Endothelial cell of umbilical vein (primary cell): ENCODE measurements around the gene NYAP1. TPM values are rescaled to one million over a fixed set of nuclear protein-coding genes. Genes with fewer than 3 reads are reported as not detected.

Experiments
- BruUV-seq: library from RNA; stranded (reverse); fragments of 400-500 nt; replicated peaks from 2 replicates; lab custom pipeline; 2021; lab: Mats Ljungman, UMichigan
- CTCF ChIA-PET: fragments of 300-600, 350-600 bp; sonication (Branson Sonifier 250); formaldehyde crosslinking; loops from one replicate; lab custom pipeline; 2021; ENCODE audit warnings: antibody characterized with exemption, inconsistent platforms; lab: Charles Lee
- POLR2A ChIA-PET: fragments of 300-600, 350-600 bp; sonication (Branson Sonifier 250); formaldehyde crosslinking; loops from one replicate; lab custom pipeline; 2021; ENCODE audit warnings: antibody characterized with exemption, inconsistent platforms; lab: Charles Lee
- DNase-seq: peaks from one replicate; pipeline ENCODE4 v3.0.0-alpha.2; 2011; ENCODE audit warnings: low read depth, low spot score
- FAIRE-seq: peaks from 2 replicates; lab custom pipeline; 2011; peaks lifted over from hg19 to GRCh38; lab: Jason Lieb, UNC
- H2AFZ ChIP-seq: 2 replicates; pipeline ENCODE4 v1.6.0; 2012; ENCODE audit warnings: low read depth, low read length, control low read depth, inconsistent platforms
- H3K27ac ChIP-seq: 2 replicates; pipeline ENCODE4 v1.5.1; 2011; ENCODE audit warnings: low read depth, mild to moderate bottlenecking, control low read depth, low read length, moderate library complexity; ENCODE audit not compliant: insufficient read depth
- H3K27me3 ChIP-seq, 2 experiments: 2 replicates each; pipeline versions ENCODE4 v1.6.0 to v1.6.1; 2011; ENCODE audit warnings: low read length in 2 of 2, mixed read lengths in 1 of 2; ENCODE audit not compliant: control insufficient read depth in 2 of 2, insufficient read depth in 2 of 2
- H3K36me3 ChIP-seq, 2 experiments: 2 replicates in 1 of 2; 3 replicates in 1 of 2; pipeline ENCODE4 v1.5.1; 2011; ENCODE audit warnings: low read length in 2 of 2, mild to moderate bottlenecking in 1 of 2, moderate library complexity in 1 of 2; ENCODE audit not compliant: control insufficient read depth in 2 of 2, insufficient read depth in 2 of 2; ENCODE audit errors: extremely low read depth in 1 of 2
- H3K4me1 ChIP-seq: 3 replicates; pipeline ENCODE4 v1.5.1; 2011; ENCODE audit warnings: mild to moderate bottlenecking, low read length; ENCODE audit not compliant: control insufficient read depth, insufficient read depth; ENCODE audit errors: extremely low read depth
- H3K4me2 ChIP-seq: 2 replicates; pipeline ENCODE4 v1.6.1; 2011; ENCODE audit warnings: low read length, control low read depth, mixed read lengths; ENCODE audit not compliant: insufficient read depth
- H3K4me3 ChIP-seq, 3 experiments: fragments of 200-600 bp in 1 of 3; sonication (generic), shearing (Covaris generic) in 1 of 3; replicated peaks in 1 of 3; 2 replicates each; pipeline ENCODE4 v1.5.1; 2011 to 2016; ENCODE audit warnings: control low read depth in 3 of 3, low read length in 3 of 3, mild to moderate bottlenecking in 2 of 3, inconsistent platforms in 1 of 3, low read depth in 1 of 3, moderate library complexity in 1 of 3; ENCODE audit not compliant: insufficient read depth in 1 of 3
- H3K79me2 ChIP-seq: 2 replicates; pipeline ENCODE4 v1.6.0; 2012; ENCODE audit warnings: low read length, inconsistent platforms; ENCODE audit not compliant: control insufficient read depth, insufficient read depth
- H3K9ac ChIP-seq: replicated peaks from 2 replicates; pipeline ENCODE3; 2011; ENCODE audit warnings: low read length, control low read depth; ENCODE audit not compliant: insufficient read depth; ENCODE audit errors: extremely low read depth
- H3K9me1 ChIP-seq: replicated peaks from 3 replicates; pipeline ENCODE4 v1.6.0; 2011; ENCODE audit warnings: mild to moderate bottlenecking, low read length; ENCODE audit not compliant: control insufficient read depth, insufficient read depth; ENCODE audit errors: extremely low read depth
- H3K9me3 ChIP-seq: replicated peaks from 2 replicates; pipeline ENCODE4 v1.5.1; 2012; ENCODE audit warnings: low read length, inconsistent platforms; ENCODE audit not compliant: control insufficient read depth, insufficient read depth
- H4K20me1 ChIP-seq: replicated peaks from 2 replicates; pipeline ENCODE3; 2011; ENCODE audit warnings: mild to moderate bottlenecking, low read length; ENCODE audit not compliant: control insufficient read depth, insufficient read depth; ENCODE audit errors: extremely low read depth
- FOS ChIP-seq: IDR thresholded peaks from 2 replicates; pipeline ENCODE4 v1.6.1; 2011; ENCODE audit warnings: mild to moderate bottlenecking, low read length, moderate library complexity, borderline replicate concordance; ENCODE audit not compliant: insufficient read depth
- GATA2 ChIP-seq: IDR thresholded peaks from 2 replicates; pipeline ENCODE4 v1.7.0; 2011; ENCODE audit warnings: low read depth, mild to moderate bottlenecking, moderate library complexity, mixed read lengths, low read length; ENCODE audit not compliant: insufficient read length, insufficient read depth
- JUN ChIP-seq: IDR thresholded peaks from 2 replicates; pipeline ENCODE4 v1.6.1; 2011; ENCODE audit warnings: borderline replicate concordance, low read depth; ENCODE audit not compliant: insufficient read length, insufficient read depth
- MAX ChIP-seq: IDR thresholded peaks from 2 replicates; pipeline ENCODE4 v1.6.1; 2011; ENCODE audit not compliant: insufficient read depth, insufficient read length
- POLR2AphosphoS5 ChIP-seq: IDR thresholded peaks from 2 replicates; pipeline ENCODE4 v1.6.1; 2012; ENCODE audit warnings: low read depth, mild to moderate bottlenecking, control low read depth, low read length, moderate library complexity; ENCODE audit not compliant: insufficient read depth
- dilution Hi-C: fragments of 300-500 bp; cut with MboI; formaldehyde crosslinking; loops from one replicate; pipeline ENCODE4 v1.15.0; 2019; ENCODE audit warnings: low sequenced_read_pairs; ENCODE audit not compliant: extremely low pct_ligation_motif_present
- intact Hi-C: fragments of 100-400 bp; cut with micrococcal nuclease; formaldehyde crosslinking; loops from one replicate; pipeline ENCODE4 v1.10.0; 2022
- polyA plus RNA-seq, 4 experiments: library from polyadenylated mRNA; depleted of rRNA in 3 of 4; stranded (reverse) in 3 of 4; unstranded in 1 of 4; fragments of >200 nt; gene quantifications; 2 replicates each; pipeline versions ENCODE4 v1.2.1 to v1.2.3, GENCODE V29; 2011 to 2012; ENCODE audit warnings: missing spikeins in 1 of 4
- small RNA-seq: library from RNA; depleted of rRNA; stranded (forward); fragments of <200 nt; gene quantifications from one replicate; pipeline ENCODE3, GENCODE V24; 2012; ENCODE audit warnings: low replicate concordance, low read depth; ENCODE audit not compliant: insufficient read depth, insufficient read length
- total RNA-seq: library from RNA; stranded (reverse); gene quantifications from 2 replicates; pipeline ENCODE4 v1.2.3, GENCODE V29; 2021

NYAP1 gene
- total and polyA plus RNA-seq, 2 donors (not counting 3 experiments of a cell fraction or from before 2014, with no cell fraction given), result 0.37 to 2.8 TPM

GRCh38 chr7:100544386-100544785, 60.7 kb downstream of the NYAP1 start:
- no peak for FAIRE-seq

More at GRCh38 chr7:100544386-100544785, 60.7 kb downstream of the NYAP1 start:
- POLR2A ChIA-PET, result interaction anchor here (0.7 kb wide), 1 partner anchor 38 kb away, joined by 3 read pairs; no protein-coding TSS in a partner anchor
- no peak for DNase-seq
- intact Hi-C loops (no loop called here), dilution Hi-C loops (no loop called here)
- H3K9me3 ChIP-seq, result no peaks in the 10 kb centered on the region
- H3K79me2 ChIP-seq, result peaks cover 31% of the 10 kb centered on the region
- peaks cover 0 to 2% of the 10 kb centered on the region in 2 experiments for H3K36me3 ChIP-seq
- no peak overlapping the region for H2AFZ ChIP-seq
- H3K4me2 ChIP-seq, result no peak overlapping the region
- BruUV-seq, result no TSS peak
- no peaks in the 10 kb centered on the region for H3K27me3 ChIP-seq
- TF ChIP-seq FOS, result no peak
- no peak for TF ChIP-seq POLR2AphosphoS5
- no peak for TF ChIP-seq GATA2
- no peak for TF ChIP-seq MAX
- TF ChIP-seq JUN, result no peak
- H3K27ac ChIP-seq, result no peak overlapping the region
- H4K20me1 ChIP-seq, result no peaks in the 10 kb centered on the region
- CTCF ChIA-PET, result interaction anchor here (0.8 to 2.6 kb wide), 5 partner anchors 15 to 79 kb away, joined by 3 to 32 read pairs (median 4); no protein-coding TSS in a partner anchor
- peaks cover 59% of the 10 kb centered on the region for H3K4me1 ChIP-seq
- no peak overlapping the region for H3K4me3 ChIP-seq
- no peaks in the 10 kb centered on the region for H3K9me1 ChIP-seq
- H3K9ac ChIP-seq, result no peak overlapping the region

Small RNA genes lying within 50 kb of the gene (small RNA-seq; reads per million reads assigned to genes)
- gene RN7SL416P, result not detected

Other genes with a start within 250 kb of the NYAP1 start
- gene SPDYE3, start 176.2 kb upstream of the NYAP1 start, total RNA-seq, result not detected in 2 replicates
- gene SPDYE3, start 176.2 kb upstream of the NYAP1 start, polyA plus RNA-seq, result not detected in 2 replicates
- gene PILRB, start 125.8 kb upstream of the NYAP1 start, total RNA-seq, result 36.5 and 42.5 TPM in 2 replicates
- 45.2 and 47.9 TPM in 2 replicates for gene PILRB, start 125.8 kb upstream of the NYAP1 start, polyA plus RNA-seq
- gene PILRA, start 110.4 kb upstream of the NYAP1 start, total RNA-seq, result 0.53 and 1.3 TPM in 2 replicates
- gene PILRA, start 110.4 kb upstream of the NYAP1 start, polyA plus RNA-seq, result 0.61 and 0.67 TPM in 2 replicates
- 0.31 and 0.48 TPM in 2 replicates for gene ZCWPW1, start 55.2 kb upstream of the NYAP1 start, total RNA-seq
- 0.30 and 0.32 TPM in 2 replicates for gene ZCWPW1, start 55.2 kb upstream of the NYAP1 start, polyA plus RNA-seq
- 37.1 and 45.8 TPM in 2 replicates for gene MEPCE, start 54.1 kb upstream of the NYAP1 start, total RNA-seq
- gene MEPCE, start 54.1 kb upstream of the NYAP1 start, polyA plus RNA-seq, result 23.3 and 24.3 TPM in 2 replicates
- gene PPP1R35, start 47.4 kb upstream of the NYAP1 start, total RNA-seq, result 42.4 and 46.1 TPM in 2 replicates
- gene PPP1R35, start 47.4 kb upstream of the NYAP1 start, polyA plus RNA-seq, result 37.7 and 47.9 TPM in 2 replicates
- 1.5 and 4.1 TPM in 2 replicates for gene SPACDR, start 19.7 kb upstream of the NYAP1 start, total RNA-seq
- gene SPACDR, start 19.7 kb upstream of the NYAP1 start, polyA plus RNA-seq, result 1.6 and 1.9 TPM in 2 replicates
- 66.3 and 84.4 TPM in 2 replicates for gene TSC22D4, start 4.7 kb upstream of the NYAP1 start, total RNA-seq
- 40.1 and 52.5 TPM in 2 replicates for gene TSC22D4, start 4.7 kb upstream of the NYAP1 start, polyA plus RNA-seq
- 36.3 and 44.6 TPM in 2 replicates for gene AGFG2, start 55.3 kb downstream of the NYAP1 start, total RNA-seq
- 33.6 and 47.9 TPM in 2 replicates for gene AGFG2, start 55.3 kb downstream of the NYAP1 start, polyA plus RNA-seq
- 2.4 and 3.2 TPM in 2 replicates for gene SAP25, start 90.0 kb downstream of the NYAP1 start, total RNA-seq
- 3.2 and 5.0 TPM in 2 replicates for gene SAP25, start 90.0 kb downstream of the NYAP1 start, polyA plus RNA-seq
- 56.1 and 61.5 TPM in 2 replicates for gene LRCH4, start 102.2 kb downstream of the NYAP1 start, total RNA-seq
- 32.1 and 40.6 TPM in 2 replicates for gene LRCH4, start 102.2 kb downstream of the NYAP1 start, polyA plus RNA-seq
- 0.35 and 0.38 TPM in 2 replicates for gene FBXO24, start 102.4 kb downstream of the NYAP1 start, total RNA-seq
- 0.16 and 0.37 TPM in 2 replicates for gene FBXO24, start 102.4 kb downstream of the NYAP1 start, polyA plus RNA-seq
- 4.3 and 4.7 TPM in 2 replicates for gene PCOLCE, start 118.4 kb downstream of the NYAP1 start, total RNA-seq
- gene PCOLCE, start 118.4 kb downstream of the NYAP1 start, polyA plus RNA-seq, result 1.2 and 2.5 TPM in 2 replicates
- gene MOSPD3, start 128.6 kb downstream of the NYAP1 start, total RNA-seq, result 24.2 and 24.4 TPM in 2 replicates
- gene MOSPD3, start 128.6 kb downstream of the NYAP1 start, polyA plus RNA-seq, result 40.7 and 53.5 TPM in 2 replicates
- gene TFR2, start 157.6 kb downstream of the NYAP1 start, total RNA-seq, result 0.60 and 0.95 TPM in 2 replicates
- 0.32 and 0.37 TPM in 2 replicates for gene TFR2, start 157.6 kb downstream of the NYAP1 start, polyA plus RNA-seq
- not detected in 2 replicates for gene ACTL6B, start 172.5 kb downstream of the NYAP1 start, total RNA-seq
- not detected in 2 replicates for gene ACTL6B, start 172.5 kb downstream of the NYAP1 start, polyA plus RNA-seq
- gene GNB2, start 189.8 kb downstream of the NYAP1 start, total RNA-seq, result 297 and 300 TPM in 2 replicates
- 433 and 502 TPM in 2 replicates for gene GNB2, start 189.8 kb downstream of the NYAP1 start, polyA plus RNA-seq
- 37.3 and 46.3 TPM in 2 replicates for gene GIGYF1, start 210.3 kb downstream of the NYAP1 start, total RNA-seq
- gene GIGYF1, start 210.3 kb downstream of the NYAP1 start, polyA plus RNA-seq, result 13.6 and 17.2 TPM in 2 replicates
- 47.4 and 48.0 TPM in 2 replicates for gene POP7, start 222.2 kb downstream of the NYAP1 start, total RNA-seq
- 48.8 and 68.2 TPM in 2 replicates for gene POP7, start 222.2 kb downstream of the NYAP1 start, polyA plus RNA-seq
- gene EPO, start 236.5 kb downstream of the NYAP1 start, total RNA-seq, result not detected in 2 replicates
- not detected in 2 replicates for gene EPO, start 236.5 kb downstream of the NYAP1 start, polyA plus RNA-seq
- gene ZAN, start 249.7 kb downstream of the NYAP1 start, total RNA-seq, result not detected in 2 replicates
- not detected in 2 replicates for gene ZAN, start 249.7 kb downstream of the NYAP1 start, polyA plus RNA-seq